SH-SY5Y (cell line): ENCODE results near the gene GMPR2.

ENCODE experiments used
- GATA2 ChIP-seq: IDR thresholded peaks from 2 replicates; pipeline ENCODE4 v1.6.1; 2011; ENCODE audit warnings: mild to moderate bottlenecking, low read depth, low read length
- GATA3 ChIP-seq: IDR thresholded peaks from 2 replicates; pipeline ENCODE4 v1.6.1; 2011; ENCODE audit warnings: low read depth, mild to moderate bottlenecking, low read length, moderate library complexity

DNA sequence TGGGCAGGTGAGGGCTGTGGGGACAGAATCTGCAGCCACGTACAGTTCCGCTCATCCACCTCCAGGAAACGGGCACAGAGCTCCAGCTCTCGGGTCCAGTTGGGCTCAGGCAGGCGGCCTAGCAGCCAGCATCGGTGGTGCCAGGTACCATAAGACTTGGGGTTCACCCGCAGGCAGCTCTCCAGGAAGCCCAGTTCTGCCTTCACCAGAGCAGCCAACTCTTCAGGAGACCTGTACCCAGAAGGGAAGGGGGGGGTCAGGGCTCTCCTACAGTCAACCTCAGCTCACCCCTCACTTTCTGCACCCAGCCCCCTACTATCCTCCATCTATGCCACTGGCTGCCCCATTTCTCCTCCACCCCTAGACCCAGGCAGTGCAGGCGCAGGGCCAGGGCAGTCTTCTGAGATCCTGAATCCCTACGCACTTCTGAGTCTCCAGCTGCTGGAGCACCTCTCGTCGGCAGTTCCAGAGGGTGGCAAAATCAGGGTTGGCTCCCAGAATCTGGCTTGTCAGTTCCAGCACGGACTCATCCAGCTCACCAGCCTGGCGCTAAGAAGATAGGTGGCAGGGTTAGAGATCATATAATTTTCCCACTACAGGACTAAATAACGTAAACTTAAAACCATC, 37.3 kb downstream of the GMPR2 start:
- TF ChIP-seq GATA2 (no peak), GATA3 (no peak)
